HFFc6 (cell line): ENCODE data around the gene KRT222. TPM values are rescaled to one million over a fixed set of nuclear protein-coding genes. Genes with fewer than 3 reads are reported as not detected.

Experiments used
- DNase-seq: peaks from one replicate; pipeline ENCODE4 v3.0.0-alpha.2; 2018
- H3K27ac Mint-ChIP-seq: 2 replicates; pipeline ENCODE4 v1.8.0; 2020; ENCODE audit warnings: mild to moderate bottlenecking, mixed read lengths
- H3K27me3 Mint-ChIP-seq: 2 replicates; pipeline ENCODE4 v1.8.0; 2021; ENCODE audit warnings: mild to moderate bottlenecking, moderate library complexity, mixed read lengths; ENCODE audit not compliant: insufficient read depth
- H3K36me3 Mint-ChIP-seq: 2 replicates; pipeline ENCODE4 v1.8.0; 2021; ENCODE audit warnings: low read depth, mixed read lengths
- H3K4me1 Mint-ChIP-seq: 2 replicates; pipeline ENCODE4 v1.8.0; 2020; ENCODE audit warnings: low read depth, mixed read lengths
- H3K4me3 Mint-ChIP-seq: 2 replicates; pipeline ENCODE4 v1.8.0; 2020; ENCODE audit warnings: mild to moderate bottlenecking, moderate library complexity, mixed read lengths
- H3K9me3 Mint-ChIP-seq: 2 replicates; pipeline ENCODE4 v1.8.0; 2020; ENCODE audit warnings: mild to moderate bottlenecking, mixed read lengths
- total RNA-seq, 6 experiments: library from RNA; stranded (reverse); fragmentation: NEBNext Ultra II Directional; extraction: Animal tissue kit (Norgen Biotek cat#: 25700); gene quantifications; 2 replicates in 1 of 6; 3 replicates in 5 of 6; pipeline ENCODE4 v1.2.3, GENCODE V29; 2021
- TF ChIP-seq, protein P1 (sequence below): fragments of 200-600 bp; sonication (generic); IDR thresholded peaks from 2 replicates; pipeline ENCODE4 v1.5.0; 2021; ENCODE audit warnings: antibody characterized with exemption, mild to moderate bottlenecking

Gene KRT222
- total RNA-seq, 6 experiments from 2014 or later: not detected

DNA sequence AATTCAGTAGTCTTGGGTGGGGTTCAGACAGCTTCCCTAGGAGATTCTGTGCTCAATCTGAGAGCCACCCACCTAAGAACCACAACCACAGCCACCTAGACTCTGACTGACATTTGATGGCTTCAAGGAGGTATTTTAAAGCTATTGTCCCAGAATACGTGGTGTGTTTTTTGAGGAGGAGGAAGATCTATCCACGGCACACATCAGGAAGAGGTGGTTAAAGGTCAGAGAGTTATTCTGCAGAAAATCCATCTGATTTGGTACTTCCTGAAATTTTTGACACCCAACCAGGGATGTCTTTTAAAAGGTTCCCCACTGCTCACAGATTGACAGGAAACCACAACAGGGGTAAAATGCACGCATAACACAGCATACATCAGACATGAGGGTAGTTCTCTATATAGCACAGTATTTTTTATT, 42.5 kb downstream of the KRT222 start:
- peaks cover 12% of the 10 kb centered on the region for H3K27me3 Mint-ChIP-seq
- no peak overlapping the region for H3K4me3 Mint-ChIP-seq
- H3K36me3 Mint-ChIP-seq: no peaks in the 10 kb centered on the region
- no peak for DNase-seq
- no peaks in the 10 kb centered on the region for H3K9me3 Mint-ChIP-seq
- H3K4me1 Mint-ChIP-seq: peaks cover 7% of the 10 kb centered on the region; the same call in 1 of the 2 replicates
- no peak overlapping the region for H3K27ac Mint-ChIP-seq
- TF ChIP-seq, protein P1, sequence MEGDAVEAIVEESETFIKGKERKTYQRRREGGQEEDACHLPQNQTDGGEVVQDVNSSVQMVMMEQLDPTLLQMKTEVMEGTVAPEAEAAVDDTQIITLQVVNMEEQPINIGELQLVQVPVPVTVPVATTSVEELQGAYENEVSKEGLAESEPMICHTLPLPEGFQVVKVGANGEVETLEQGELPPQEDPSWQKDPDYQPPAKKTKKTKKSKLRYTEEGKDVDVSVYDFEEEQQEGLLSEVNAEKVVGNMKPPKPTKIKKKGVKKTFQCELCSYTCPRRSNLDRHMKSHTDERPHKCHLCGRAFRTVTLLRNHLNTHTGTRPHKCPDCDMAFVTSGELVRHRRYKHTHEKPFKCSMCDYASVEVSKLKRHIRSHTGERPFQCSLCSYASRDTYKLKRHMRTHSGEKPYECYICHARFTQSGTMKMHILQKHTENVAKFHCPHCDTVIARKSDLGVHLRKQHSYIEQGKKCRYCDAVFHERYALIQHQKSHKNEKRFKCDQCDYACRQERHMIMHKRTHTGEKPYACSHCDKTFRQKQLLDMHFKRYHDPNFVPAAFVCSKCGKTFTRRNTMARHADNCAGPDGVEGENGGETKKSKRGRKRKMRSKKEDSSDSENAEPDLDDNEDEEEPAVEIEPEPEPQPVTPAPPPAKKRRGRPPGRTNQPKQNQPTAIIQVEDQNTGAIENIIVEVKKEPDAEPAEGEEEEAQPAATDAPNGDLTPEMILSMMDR: no peak

DNA sequence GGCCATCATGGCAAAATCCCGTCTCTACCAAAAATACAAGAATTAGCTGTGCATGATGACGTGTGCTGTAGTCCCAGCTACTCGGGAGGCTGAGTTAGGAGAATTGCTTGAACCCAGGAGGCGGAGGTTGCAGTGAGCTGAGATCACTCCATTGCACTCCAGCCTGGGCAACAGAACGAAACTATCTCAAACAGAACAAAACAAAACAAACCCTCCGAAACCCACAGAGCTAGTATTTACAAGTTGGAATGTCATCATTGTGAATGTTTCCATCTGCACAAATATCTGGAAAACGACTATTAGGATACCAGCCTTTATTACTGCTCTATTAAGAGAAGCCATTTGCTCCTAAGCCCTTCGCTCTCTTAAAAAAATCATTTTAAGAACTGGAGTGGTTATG, 43.4 kb downstream of the KRT222 start:
- no peaks in the 10 kb centered on the region for H3K9me3 Mint-ChIP-seq
- H3K36me3 Mint-ChIP-seq: no peaks in the 10 kb centered on the region
- peaks cover 7% of the 10 kb centered on the region; the same call in 1 of the 2 replicates for H3K4me1 Mint-ChIP-seq
- DNase-seq: no peak
- peak overlapping the region; percentile 39; the same call in 1 of the 2 replicates for H3K4me3 Mint-ChIP-seq
- TF ChIP-seq, protein P1: no peak
- no peak overlapping the region for H3K27ac Mint-ChIP-seq
- peaks cover 17% of the 10 kb centered on the region for H3K27me3 Mint-ChIP-seq

DNA sequence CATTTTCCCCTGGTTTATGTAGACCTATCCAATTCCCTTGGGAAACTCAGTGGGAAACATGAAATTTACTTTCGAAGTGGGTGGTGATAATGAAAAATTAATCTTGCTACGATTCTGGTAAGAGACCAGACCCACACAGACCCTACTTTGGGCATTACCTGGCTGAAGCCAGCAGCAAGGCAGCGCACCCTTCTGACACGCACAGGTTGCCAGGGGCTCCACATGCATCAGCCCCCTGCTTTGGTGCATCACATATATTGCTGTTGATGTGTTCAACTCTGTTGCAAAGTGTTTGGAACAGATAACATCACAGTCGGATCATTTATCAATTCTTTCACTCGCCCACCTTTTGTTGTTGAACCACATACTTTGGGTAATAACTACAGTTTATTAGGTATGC, 44.0 kb downstream of the KRT222 start:
- Mint-ChIP-seq H3K27ac (no peak overlapping the region), H3K27me3 (peaks cover 21% of the 10 kb centered on the region), H3K36me3 (no peaks in the 10 kb centered on the region), H3K4me1 (peaks cover 7% of the 10 kb centered on the region; the same call in 1 of the 2 replicates), H3K4me3 (no peak overlapping the region), H3K9me3 (no peaks in the 10 kb centered on the region)
- TF ChIP-seq, protein P1: no peak
- DNase-seq: no peak

GRCh38 chr17:40618754-40619625, 46.0 kb downstream of the KRT222 start:
- Mint-ChIP-seq H3K4me1 (peaks cover 7% of the 10 kb centered on the region; the same call in 1 of the 2 replicates), H3K27ac (no peak overlapping the region), H3K27me3 (peaks cover 32% of the 10 kb centered on the region), H3K9me3 (no peaks in the 10 kb centered on the region), H3K4me3 (no peak overlapping the region), H3K36me3 (no peaks in the 10 kb centered on the region)
- TF ChIP-seq, protein P1: no peak
- DNase-seq: no peak

DNA sequence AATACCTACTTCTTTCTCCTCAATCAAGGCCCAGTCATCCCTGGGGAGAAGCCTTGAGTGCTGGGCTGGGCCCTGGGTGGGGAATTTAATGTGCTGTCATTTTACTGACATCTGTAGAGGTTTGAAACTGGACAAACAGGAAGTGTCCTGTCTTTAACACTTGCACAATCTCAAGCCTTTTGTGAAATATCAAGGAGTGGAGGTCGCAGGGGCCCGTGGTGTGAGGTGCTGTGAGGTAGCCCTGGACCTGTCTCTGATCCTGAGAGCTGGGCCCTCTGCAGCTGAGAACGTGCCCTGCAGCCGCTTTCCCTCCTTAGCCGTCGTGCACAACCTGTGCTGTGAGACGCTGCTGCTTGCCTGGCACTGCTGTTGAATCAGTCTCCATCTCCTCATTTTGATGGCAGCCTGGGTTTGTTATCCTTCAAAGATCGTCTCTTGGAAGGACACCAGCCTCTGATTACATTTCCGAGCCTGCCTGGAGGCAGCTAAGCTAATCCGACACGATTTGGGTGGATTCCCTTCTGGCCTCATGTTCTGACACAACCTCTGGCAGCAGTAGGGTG, 47.2 kb downstream of the KRT222 start:
- Mint-ChIP-seq H3K27me3 (peaks cover 39% of the 10 kb centered on the region), H3K9me3 (no peaks in the 10 kb centered on the region), H3K36me3 (no peaks in the 10 kb centered on the region), H3K27ac (no peak overlapping the region), H3K4me3 (no peak overlapping the region), H3K4me1 (peaks cover 7% of the 10 kb centered on the region; the same call in 1 of the 2 replicates)
- no peak for DNase-seq
- TF ChIP-seq, protein P1: no peak
